HepG2 (cell line): ENCODE data around the gene COQ8B. TPM values are rescaled to one million over a fixed set of nuclear protein-coding genes. Genes with fewer than 3 reads are reported as not detected.

Source experiments
- AHR ChIP-seq: IDR thresholded peaks from 2 replicates; pipeline ENCODE4 v1.6.1; 2018; ENCODE audit warnings: missing genetic modification reagents, missing compliant biosample characterization
- GABPB1 ChIP-seq: IDR thresholded peaks from 2 replicates; pipeline ENCODE4 v1.6.1; 2016; ENCODE audit warnings: mild to moderate bottlenecking, missing genetic modification reagents, moderate library complexity, missing compliant biosample characterization
- NFRKB ChIP-seq: fragments of 450-650 bp; IDR thresholded peaks from 2 replicates; pipeline ENCODE4 v1.6.1; 2017
- RFXAP ChIP-seq: sonication (generic); formaldehyde crosslinking; IDR thresholded peaks from 2 replicates; pipeline ENCODE4 v1.4.0; 2020; ENCODE audit warnings: missing genetic modification reagents, borderline replicate concordance
- SIX4 ChIP-seq: sonication (generic); formaldehyde crosslinking; IDR thresholded peaks from 2 replicates; pipeline ENCODE4 v1.4.0; 2020; ENCODE audit warnings: missing genetic modification reagents
- STAT6 ChIP-seq: sonication (generic); formaldehyde crosslinking; IDR thresholded peaks from 2 replicates; pipeline ENCODE4 v1.4.0; 2020; ENCODE audit warnings: missing genetic modification reagents, mild to moderate bottlenecking, borderline replicate concordance
- ZBTB21 ChIP-seq: sonication (generic); formaldehyde crosslinking; IDR thresholded peaks from 2 replicates; pipeline ENCODE4 v1.4.0; 2020; ENCODE audit warnings: missing genetic modification reagents
- ZGPAT ChIP-seq: IDR thresholded peaks from 2 replicates; pipeline ENCODE4 v1.6.1; 2016; ENCODE audit warnings: mild to moderate bottlenecking
- ZIK1 ChIP-seq: sonication (generic); formaldehyde crosslinking; IDR thresholded peaks from 2 replicates; pipeline ENCODE4 v1.5.0; 2020; ENCODE audit warnings: mild to moderate bottlenecking, low read depth, missing genetic modification reagents, borderline replicate concordance
- ZNF343 ChIP-seq: sonication (generic); formaldehyde crosslinking; IDR thresholded peaks from 2 replicates; pipeline ENCODE4 v1.4.0; 2020; ENCODE audit warnings: mild to moderate bottlenecking, missing genetic modification reagents
- ZNF562 ChIP-seq: sonication (generic); formaldehyde crosslinking; IDR thresholded peaks from 2 replicates; pipeline ENCODE4 v1.8.0; 2022; ENCODE audit warnings: missing genetic modification reagents, borderline replicate concordance
- ZNF687 ChIP-seq: sonication (generic); formaldehyde crosslinking; IDR thresholded peaks from 2 replicates; pipeline ENCODE4 v1.5.1; 2020; ENCODE audit warnings: mild to moderate bottlenecking, missing genetic modification reagents, moderate library complexity
- ZUFSP ChIP-seq: sonication (generic); formaldehyde crosslinking; IDR thresholded peaks from 2 replicates; pipeline ENCODE4 v1.9.0; 2021; ENCODE audit warnings: missing genetic modification reagents, mild to moderate bottlenecking, borderline replicate concordance
- ZXDC ChIP-seq: sonication (generic); formaldehyde crosslinking; IDR thresholded peaks from 2 replicates; pipeline ENCODE4 v1.5.0; 2020; ENCODE audit warnings: mild to moderate bottlenecking, missing genetic modification reagents
- polyA plus RNA-seq, 8 experiments: library from polyadenylated mRNA; depleted of rRNA in 3 of 8; stranded (reverse) in 7 of 8; unstranded in 1 of 8; fragments of >200 nt; fragmentation: Illumina TruSeq in 4 of 8; extraction: Trizol in 4 of 8; gene quantifications; 2 replicates each; pipeline versions ENCODE4 v1.2.1 to v1.2.3, GENCODE V29; 2011 to 2016; ENCODE audit warnings: low read depth in 4 of 8, missing spikeins in 1 of 8, mixed read lengths in 1 of 8; ENCODE audit not compliant: insufficient read depth in 1 of 8
- total RNA-seq, 5 experiments: library from RNA; depleted of rRNA; stranded (reverse); fragments of >200 nt; fragmentation: Illumina TruSeq; extraction: Trizol; gene quantifications; 2 replicates each; pipeline ENCODE4 v1.2.3, GENCODE V29; 2016; ENCODE audit warnings: low read depth in 1 of 5
- TF ChIP-seq, protein P1 (sequence below): sonication (generic); formaldehyde crosslinking; IDR thresholded peaks from 2 replicates; pipeline ENCODE4 v1.4.0; 2020; ENCODE audit warnings: mild to moderate bottlenecking, missing genetic modification reagents

Gene COQ8B
- total and polyA plus RNA-seq, 2 of the 13 experiments (the other 11 are each of a cell fraction or from before 2014, with no cell fraction given): 12.3 to 17.2 TPM

DNA sequence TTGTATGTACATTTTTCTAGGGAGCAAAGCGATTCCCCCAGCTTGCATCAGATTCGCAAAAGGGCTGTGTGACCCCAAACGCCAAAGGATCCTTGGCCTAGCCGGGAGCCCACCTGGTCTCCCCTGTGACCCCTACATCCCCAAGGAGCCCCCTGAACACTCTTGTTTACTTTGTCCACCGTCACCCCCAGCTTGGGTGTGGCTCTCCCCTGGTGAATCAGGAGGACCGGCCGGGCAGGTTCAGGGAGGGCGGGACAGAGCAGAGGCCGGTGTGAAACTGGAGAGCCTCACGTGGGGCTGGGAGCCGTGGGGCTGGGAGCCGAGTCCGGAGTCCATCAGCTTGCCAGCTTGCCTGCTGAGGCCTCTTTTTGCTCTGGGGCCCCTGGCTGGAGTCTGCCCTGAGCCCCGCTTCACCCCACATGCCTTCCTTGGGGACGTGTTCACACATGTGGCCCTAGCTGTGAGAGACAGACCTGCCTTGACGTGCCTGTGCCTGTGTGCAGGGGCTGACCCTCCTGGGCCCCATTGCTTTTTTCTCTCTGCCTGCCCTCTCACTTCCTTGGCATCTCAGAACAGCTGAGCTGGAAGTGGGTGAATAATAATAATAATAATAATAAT is 2.2 kb upstream of the COQ8B start (continued):
- TF ChIP-seq, protein P1, sequence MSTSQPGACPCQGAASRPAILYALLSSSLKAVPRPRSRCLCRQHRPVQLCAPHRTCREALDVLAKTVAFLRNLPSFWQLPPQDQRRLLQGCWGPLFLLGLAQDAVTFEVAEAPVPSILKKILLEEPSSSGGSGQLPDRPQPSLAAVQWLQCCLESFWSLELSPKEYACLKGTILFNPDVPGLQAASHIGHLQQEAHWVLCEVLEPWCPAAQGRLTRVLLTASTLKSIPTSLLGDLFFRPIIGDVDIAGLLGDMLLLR (CRISPR knock-in tag): peak; percentile 24; the same call in 1 of the 2 replicates
- no peak for TF ChIP-seq RFXAP (CRISPR knock-in tag)
- peak; percentile 76; the same call in 1 of the 2 replicates for TF ChIP-seq ZNF343 (CRISPR knock-in tag)
- TF ChIP-seq ZNF687 (CRISPR knock-in tag): peak; percentile 91
- TF ChIP-seq ZNF562 (CRISPR knock-in tag): no peak
- peak; percentile 72 for TF ChIP-seq ZIK1 (CRISPR knock-in tag)
- no peak for TF ChIP-seq ZBTB21
- TF ChIP-seq ZXDC (CRISPR knock-in tag): 0 out of 2 replicates have a peak, but pooled peaks have one; percentile 34
- no peak for TF ChIP-seq AHR
- no peak for TF ChIP-seq NFRKB
- peak; percentile 62; the same call in 1 of the 2 replicates for TF ChIP-seq GABPB1
- TF ChIP-seq ZGPAT: no peak
- peak; percentile 91 for TF ChIP-seq SIX4 (CRISPR knock-in tag)
- no peak for TF ChIP-seq STAT6 (CRISPR knock-in tag)
- TF ChIP-seq ZUFSP (CRISPR knock-in tag): no peak
